Measurements from ENCODE around the gene C18orf63. TPM values are rescaled to one million over a fixed set of nuclear protein-coding genes. Genes with fewer than 3 reads are reported as not detected.
"Not testable (repeated sequence)": the region's sequence is repeated elsewhere in the genome, so short reads cannot be mapped to it uniquely, and the experiment has no call there.

C18orf63 gene
- not detected in 2 replicates for total RNA-seq

DNA sequence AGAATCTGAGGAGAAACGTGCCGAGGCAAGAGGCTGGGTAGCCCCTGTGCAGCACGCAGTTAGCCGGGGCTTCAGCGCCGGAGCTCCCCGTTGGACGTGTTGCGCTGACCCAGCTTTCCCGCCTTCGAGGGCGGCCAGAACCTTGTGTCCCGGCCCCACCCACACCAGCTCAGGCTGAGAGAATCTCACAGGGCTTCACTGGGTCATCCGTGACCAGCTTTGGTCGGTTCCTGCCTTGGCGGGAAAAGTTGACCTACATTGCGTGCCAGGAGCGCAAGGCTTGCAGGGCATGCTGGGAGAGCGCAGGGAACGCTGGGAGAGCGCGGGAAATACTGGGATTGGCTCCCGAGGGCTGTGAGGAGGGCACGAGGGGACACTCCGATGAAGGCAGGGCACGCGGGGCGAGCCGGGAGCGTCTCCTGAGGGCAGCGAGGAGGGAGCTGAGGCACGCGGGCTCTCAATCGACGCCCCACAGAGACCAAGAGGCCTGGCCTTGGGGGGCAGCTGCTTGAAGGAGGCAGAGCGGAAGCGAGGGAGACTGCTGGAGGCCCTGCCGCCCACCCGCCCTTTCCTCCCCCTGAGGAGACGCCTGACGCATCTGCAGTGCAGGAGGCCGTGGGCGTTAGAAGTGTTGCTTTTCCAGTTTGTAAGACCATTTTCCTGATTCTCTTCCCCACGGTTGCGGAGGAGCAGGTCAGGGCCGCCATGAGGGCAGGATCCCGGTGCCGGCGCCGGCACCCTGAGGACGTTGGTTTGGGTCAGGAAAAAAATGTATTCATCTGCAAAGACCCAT lies at the start of gene C18orf63:
Gene C18orf63, plus strand, starts transcription at position 376 of the 793 bp plus-strand sequence. CDS start 2,027 bp downstream, outside the sequence.
- DNase-seq (ENCODE audit: low read depth in 2 of 2) = no peak

DNA sequence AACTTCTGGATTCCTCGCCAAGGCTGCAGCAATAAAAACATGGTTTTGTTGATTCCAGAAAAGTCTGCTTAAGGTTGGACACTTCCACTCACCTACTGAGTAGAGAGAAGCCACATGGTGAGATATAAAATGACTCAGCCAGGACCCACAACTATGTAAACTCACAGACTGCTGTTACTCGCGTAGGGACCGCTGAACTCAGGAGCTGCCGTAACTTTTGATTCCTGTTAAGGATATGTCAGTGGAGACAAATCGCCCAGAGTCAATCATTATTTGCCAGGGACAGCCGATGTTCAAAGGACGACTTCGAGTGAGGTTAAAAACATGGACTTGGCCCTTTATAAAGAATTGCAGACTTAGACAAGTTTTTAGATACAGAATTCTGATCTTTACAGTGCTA lies 49.5 kb upstream of the C18orf63 start:
- no peak for DNase-seq (ENCODE audit: low read depth in 2 of 2)

DNA sequence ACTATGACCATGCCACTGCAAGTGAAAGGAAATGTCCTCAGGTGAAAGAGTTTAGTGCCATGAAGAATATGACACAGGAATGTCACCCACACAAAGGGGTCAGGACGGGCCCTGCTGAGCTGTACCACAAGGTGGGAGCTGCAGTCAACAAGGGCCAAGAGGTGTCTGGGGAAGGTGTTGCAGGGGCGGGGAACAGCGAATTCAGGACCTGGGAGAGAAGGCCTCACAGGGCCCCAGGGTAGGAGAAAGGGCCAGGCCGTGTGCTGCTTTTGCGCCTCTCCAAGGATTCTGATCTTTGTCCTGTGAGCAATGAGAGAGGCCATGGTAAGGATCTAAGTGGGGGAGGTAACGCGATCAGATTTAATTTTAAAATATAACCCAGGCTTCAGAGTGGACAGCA lies 47.5 kb upstream of the C18orf63 start:
- DNase-seq (ENCODE audit: low read depth in 2 of 2) = no peak

DNA sequence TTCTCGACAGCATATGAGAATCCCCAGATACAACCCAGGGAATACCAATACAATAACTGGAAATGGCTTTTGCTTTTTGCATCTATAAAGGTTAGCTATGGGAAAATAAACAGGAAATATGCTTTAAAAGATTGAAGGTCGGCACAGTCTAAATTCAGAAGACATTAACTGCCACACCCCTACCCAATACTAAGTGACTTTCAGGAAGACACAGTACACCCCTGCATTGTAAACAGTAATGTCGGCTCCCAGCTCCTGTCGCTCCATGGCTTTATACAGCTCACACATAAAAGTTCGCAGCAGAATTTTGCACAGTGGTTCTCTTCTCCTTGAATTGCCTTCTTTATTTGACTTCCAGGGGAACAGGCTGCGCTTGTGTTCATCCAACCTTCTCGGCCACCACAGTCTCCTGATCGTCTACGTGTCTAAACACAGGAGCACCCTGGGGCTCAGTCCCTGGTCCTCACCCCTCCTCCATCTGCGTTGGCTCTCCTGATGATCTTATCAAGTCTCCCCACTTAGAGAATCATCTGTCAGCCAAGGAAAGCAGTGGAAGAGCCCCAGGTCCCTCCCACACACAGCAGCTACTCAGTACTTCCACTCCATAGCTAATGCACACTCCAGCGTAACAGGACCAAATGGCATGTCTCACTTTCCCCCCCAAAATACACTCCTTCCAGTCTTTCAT lies 46.6 kb upstream of the C18orf63 start:
- no peak for DNase-seq (ENCODE audit: low read depth in 2 of 2)

DNA sequence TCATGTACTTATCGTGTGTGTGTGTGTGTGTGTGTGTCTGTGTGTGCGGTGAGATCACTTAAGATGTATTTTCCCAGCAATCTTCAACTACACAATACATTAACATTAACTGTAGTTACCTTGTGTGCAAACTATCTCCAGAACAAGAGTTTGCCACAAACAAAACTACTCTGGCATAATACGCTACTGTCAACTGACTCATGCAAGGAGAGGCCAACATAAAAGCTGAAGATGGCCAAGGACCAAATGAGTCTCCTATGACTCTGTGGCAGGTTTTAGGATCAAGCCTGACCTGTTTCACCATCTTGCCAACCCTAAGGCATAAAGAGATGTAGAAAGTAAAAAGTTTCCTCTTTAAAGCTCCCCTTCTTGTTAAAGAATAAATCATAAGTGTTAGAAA lies 44.0 kb upstream of the C18orf63 start:
- no peak for DNase-seq (ENCODE audit: low read depth in 2 of 2)

DNA sequence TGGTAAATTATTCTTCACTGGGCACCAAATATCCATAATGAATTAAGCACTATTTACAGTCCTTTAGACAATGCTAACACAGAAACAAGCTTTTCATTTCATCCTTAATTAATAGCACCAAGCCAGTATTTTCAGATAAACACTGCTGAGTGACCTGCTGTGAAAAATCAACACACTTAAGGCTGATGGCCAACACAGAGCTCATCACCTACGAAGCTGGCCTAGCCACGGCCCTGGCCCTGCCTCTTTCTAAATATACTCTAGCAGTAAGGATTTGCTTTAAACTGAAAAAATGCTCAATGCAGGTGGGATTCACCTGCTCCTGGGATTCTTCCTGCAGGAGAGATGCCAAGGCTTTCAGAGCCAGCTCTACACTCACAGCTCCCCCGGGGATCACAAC lies 42.2 kb upstream of the C18orf63 start:
- no peak for DNase-seq (ENCODE audit: low read depth in 2 of 2)

DNA sequence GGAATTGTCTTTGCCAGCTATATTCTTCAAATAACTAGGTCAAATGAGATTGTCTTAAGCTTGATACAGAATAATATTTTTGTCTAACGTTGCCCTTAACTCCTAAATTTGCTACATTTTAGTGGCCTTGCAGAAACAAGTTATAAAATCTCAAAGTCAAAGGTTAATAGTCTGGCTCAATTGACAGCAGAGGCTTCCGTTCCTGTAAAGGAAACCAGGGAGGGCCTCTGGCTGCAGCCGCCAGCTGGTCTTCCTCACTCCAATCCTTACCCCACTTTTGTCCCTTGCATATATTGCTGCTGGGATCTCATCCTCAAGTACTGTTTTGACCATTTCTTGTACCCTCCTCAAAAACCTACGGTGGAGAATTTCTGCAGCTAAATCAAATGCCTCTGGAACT lies 40.9 kb upstream of the C18orf63 start:
- no peak for DNase-seq (ENCODE audit: low read depth in 2 of 2)

DNA sequence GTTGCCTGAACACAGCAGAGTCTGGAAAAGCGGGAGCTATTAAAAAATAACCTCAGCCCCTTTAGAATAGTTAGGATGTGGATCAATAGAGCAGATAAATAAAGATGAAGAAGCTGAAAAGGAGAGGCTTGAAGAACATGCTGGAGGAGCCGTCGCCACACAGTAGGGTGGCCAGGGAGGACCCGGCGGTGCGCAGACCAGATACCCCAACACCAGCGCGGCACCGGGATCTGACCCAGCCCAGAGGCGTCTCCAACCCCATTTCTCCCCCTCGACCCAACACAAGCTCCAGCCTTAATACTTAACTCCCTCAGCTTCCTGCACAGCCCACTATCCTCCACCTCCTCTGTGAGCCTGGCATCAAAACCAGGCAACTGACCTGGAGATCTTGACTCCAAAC lies 39.9 kb upstream of the C18orf63 start:
- DNase-seq (ENCODE audit: low read depth in 2 of 2) = no peak

DNA sequence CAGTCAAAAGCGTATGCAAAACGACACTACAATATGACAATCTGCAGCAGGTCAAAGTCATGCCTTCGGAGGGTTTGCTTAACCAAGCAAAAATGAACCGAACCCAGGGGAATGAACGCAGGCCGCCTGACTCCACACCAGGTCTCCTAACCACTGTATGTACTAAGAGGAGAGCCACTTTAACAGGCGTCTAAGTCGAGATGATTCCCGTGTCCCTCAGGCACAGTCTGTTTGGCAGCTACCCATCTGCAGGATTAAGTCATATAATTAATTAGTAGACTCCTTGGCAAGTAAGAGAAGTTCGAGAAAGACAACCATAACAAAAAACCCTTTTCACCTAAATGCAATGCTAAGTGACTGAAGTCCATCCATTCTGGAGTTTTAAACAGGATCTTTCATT lies 39.0 kb upstream of the C18orf63 start:
- no peak for DNase-seq (ENCODE audit: low read depth in 2 of 2)

DNA sequence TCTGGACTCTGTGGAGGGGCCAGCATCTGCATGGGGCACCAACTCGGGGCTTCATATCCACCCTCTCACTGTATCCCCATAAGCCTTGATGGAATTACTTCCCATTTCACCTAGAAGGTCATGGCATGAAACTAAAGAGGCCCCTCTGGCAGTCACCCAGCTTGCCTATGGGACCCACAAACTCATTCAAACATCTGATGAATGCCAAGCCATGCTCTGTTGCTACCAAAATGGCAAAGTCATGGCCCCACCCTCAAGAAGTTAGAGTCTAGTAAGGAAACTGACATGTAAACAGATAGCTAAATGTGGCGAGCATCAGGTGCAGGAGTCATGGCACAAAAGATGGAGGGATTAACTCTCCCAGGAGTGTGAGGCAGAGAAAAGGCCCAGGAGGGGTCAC lies 38.3 kb upstream of the C18orf63 start:
- DNase-seq (ENCODE audit: low read depth in 2 of 2) = no peak

DNA sequence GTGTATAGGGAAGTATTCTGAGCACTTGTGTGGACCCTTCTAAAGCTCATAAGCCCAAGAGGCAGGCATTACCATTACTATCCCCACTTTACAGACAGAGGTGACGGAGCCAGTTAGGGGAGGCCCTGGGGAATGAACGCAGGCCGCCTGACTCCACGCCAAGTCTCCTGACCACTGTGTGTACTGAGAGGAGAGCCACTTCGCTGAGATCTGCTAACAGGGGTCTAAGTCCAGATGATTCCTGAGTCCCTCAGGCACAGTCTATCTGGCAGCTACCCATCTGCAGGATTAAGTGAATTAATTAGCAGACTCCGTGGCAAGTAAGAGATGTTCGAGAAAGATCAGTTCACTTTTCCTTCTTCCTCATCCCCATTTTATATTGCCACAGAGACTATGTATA lies 37.6 kb upstream of the C18orf63 start:
- DNase-seq (ENCODE audit: low read depth in 2 of 2) = no peak

DNA sequence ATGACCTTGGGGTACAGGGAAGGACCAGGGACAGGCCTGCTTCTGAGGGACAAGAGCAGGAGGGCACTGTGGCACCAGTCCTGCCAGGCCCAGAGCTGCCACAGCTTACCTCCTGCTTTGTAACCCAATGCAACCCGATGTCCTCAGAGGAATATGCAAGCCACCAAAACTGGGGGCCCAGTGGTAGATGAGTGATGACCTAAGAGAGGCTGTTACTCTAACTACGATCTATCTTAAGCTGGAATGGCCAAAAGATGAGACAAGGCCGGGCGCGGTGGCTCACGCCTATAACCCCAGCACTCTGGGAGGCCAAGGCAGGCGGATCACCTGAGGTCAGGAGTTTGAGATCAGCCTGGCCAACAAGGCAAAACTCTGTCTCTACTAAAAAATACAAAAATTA lies 36.7 kb upstream of the C18orf63 start:
- DNase-seq (ENCODE audit: low read depth in 2 of 2) = no peak

DNA sequence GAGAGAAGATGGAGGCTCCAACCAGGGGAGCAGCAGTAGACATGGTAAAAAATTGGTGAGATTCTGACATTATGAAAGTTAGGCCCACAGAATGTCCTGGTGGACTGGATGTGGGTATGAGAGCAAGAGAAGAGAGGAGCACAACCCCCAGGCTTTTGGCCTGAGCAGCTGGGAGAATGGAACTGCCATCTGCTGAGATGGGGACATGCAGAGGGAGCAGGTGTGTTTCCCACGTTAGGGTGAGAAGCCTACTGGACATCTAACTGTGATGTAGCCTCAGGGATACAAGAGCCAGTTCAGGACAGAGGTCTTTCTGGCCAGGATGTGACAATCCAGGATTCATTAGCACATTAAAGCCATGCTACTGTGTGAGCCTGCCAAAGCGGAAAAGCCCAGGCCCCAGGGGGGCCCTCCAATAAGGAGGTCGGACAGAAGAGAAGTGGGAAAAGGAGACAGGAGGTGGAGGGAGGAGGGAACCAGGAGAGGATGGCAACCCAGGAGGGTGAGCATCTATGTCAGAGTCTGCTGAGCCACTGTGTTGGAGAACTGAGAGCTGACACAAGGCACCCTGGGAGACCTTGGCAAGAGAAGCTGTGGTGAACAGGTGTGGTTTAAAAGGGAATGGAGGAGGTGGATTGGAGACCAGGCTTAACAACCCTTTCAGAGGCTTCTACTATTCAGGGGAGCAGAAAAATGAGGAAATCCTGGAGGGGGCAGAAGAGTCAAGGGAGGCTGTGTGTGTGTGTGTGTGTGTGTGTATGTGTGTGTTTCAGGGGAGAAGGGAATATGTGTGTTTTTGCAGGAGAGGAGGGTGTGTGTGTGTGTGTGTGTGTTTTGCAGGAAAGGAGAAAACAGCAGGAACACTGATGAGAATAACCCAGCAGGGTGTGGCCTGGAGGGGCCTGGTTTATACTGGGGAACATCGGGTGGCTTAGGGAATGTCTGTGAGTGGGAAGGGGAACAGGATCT lies 34.3 kb upstream of the C18orf63 start:
- no peak for DNase-seq (ENCODE audit: low read depth in 2 of 2)

DNA sequence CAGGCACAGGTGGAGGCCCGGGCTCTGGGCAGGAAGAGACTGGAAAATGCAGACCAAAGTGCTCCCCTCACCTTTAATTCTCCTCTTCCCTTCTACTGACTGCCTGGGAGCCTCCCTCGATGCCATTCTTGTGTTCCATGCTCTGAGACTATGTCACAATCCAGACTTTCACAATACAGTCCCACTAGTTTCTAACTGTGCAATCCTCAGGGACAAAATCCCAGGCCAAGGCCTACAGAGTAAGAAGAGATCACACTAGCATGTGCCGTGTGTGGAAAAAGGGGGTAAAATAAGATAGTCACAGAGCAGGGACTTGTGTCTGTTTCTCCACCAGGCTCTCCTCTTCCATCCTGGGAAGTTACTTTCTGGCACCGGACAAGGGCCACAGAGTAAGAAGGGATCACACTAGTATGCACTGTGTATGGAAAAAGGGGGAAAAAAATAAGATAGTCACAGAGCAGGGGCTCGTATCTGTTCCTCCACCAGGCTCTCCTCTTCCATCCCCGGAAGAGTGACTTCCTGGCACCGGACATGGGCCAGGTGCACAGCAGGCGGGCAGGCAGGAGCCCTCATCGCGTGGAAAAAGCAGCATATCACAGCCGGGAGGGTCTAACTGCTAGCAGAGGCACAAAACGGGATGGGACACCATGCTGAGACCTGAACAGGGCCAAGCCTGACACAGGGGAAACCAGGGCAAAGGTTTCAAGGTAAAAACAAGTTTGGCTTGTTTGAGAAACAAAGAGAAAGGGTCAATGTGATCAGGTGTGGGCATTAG lies 33.5 kb upstream of the C18orf63 start:
- no peak for DNase-seq (ENCODE audit: low read depth in 2 of 2)

DNA sequence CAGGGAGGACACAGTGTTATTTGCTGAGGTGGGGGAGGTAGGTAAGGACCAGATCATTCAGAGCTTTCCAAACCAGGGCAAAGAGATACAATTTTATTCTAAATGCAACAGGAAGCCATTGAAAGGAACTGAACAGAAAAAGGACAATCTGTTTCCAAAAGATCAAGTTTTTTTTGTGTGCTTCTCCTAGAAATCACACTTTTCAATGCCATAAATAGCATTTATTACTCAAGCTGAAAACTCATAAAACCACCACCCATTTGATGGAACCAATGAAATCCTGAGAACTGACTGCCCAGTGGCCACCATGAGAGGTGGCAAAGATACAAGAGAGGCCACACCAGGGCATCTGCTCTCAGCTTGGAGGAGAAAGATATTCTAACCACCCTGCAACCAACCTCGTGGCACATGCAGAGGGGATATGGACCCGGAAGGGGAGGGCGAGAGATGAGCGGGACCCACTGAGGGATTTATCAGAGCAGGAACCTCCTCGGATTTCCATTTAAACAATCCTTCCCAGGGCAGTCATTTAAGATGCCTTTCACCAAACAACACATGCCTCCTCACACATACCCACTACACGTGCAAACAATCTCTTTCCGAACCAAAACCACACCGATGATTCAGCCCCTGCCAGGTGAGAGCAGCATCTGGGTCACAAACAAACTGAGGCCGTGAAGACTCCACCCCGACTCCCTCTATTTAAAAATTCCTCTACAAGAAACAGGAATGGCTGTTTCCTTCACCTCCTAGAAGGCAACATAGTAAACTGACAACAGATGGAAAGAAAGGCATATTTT lies 32.7 kb upstream of the C18orf63 start:
- no peak for DNase-seq (ENCODE audit: low read depth in 2 of 2)

DNA sequence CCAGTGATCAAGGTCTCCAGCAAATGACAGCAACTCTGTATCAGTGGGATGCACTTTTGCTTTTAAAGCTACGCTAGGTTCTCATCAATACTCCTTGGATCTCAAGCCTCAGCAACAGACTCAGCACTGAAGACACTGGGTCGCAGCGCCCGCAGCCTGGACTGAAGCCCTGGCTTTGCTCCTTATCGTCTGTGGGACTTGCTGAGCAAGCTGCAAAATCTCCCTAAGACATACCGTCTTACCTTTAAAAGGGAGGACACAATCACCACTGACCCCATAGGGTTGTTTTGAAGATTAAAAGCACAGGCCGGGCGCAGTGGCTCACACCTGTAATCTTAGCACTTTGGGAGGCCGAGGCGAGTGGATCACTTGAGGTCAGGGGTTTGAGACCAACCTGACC lies 32.0 kb upstream of the C18orf63 start:
- no peak for DNase-seq (ENCODE audit: low read depth in 2 of 2)

DNA sequence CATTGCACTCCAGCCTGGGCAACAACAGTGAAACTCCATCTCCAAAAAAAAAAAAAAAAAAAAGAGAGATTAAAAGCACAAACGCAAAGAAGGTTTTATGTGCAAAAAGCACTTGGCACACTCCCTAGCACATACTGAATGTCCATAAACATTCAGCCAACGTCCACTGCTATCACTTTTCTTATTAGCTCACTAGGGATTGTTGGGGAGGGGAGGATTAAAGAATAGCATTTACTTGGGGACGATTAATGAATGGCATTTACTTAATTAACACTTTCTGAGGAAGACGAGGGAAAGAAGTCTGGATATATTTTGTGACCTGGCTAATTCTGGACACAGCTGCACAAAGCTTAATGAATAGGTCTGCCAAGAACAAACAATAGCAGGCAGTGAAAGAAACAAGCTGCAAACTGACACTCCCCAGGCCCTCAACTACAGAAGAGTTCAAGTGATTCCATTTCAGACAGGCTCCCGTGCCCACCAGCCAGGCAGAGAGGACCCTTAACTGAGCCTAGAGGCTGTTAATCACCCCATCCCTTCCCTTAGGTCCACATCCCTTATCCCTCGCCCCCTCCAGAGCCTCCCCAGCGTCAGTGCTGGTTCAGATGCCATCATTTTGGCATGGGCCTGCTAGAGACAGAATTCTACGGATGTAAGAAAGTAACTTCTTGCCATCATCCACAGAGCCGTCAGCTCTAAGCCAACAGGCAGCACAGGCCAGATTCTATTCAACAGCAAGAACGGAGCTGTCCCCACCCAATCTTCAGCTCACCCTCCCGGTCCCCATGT lies 31.3 kb upstream of the C18orf63 start:
- DNase-seq (ENCODE audit: low read depth in 2 of 2) = no peak

DNA sequence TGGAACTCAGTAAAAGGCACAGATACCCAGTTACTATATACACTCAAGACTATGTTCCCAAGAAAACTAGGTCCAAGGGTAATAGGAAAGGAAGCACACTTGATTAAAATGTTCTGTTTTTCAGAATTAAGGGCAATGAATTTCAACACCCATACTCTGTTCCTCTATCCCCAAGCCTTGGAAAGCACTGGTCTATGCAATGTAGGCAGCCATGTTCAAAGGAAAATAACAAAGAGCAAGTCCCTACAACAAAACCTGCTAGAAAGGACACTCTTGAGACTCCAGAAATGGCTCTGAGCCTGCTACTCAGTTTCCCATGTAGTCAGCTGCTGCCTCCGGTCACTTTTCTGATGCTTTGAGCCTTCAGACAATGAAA lies 30.7 kb upstream of the C18orf63 start:
- no peak for DNase-seq (ENCODE audit: low read depth in 2 of 2)

DNA sequence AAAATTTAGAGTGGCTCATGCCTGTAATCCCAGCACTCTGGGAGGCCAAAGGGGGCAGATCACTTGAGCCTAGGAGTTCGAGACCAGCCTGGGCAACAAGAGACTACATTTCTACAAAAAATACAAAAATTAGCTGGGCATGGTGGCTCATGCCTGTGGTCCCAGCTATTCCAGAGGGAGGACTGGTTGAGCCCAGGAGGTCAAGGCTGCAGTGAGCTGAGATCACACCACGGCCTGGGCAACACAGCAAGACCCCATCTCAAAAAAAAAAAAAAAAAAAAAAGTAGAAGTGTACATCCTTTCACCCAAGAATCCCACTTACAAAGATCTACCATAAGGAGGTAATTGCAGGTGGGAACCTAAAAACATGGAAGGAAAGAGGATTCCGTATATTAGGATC lies 30.1 kb upstream of the C18orf63 start:
- DNase-seq (ENCODE audit: low read depth in 2 of 2) = not testable (repeated sequence)

Measured in dermis microvascular lymphatic vessel endothelial cell (primary cell).